HG03571 (cell line): ENCODE measurements around the gene ZNF775.
A peak's percentile ranks its signal among the peaks of the same experiment; 100 is the strongest.

ENCODE experiments used
- ATAC-seq: cut with Tn5 transposase; IDR thresholded peaks from one replicate; pipeline ENCODE4 v1.9.1; 2021; ENCODE audit not compliant: unreplicated experiment

Gene ZNF775

GRCh38 chr7:150400008-150400787 lies 21.1 kb downstream of the ZNF775 start:
- ATAC-seq = no peak

- ATAC-seq = no peak
These were observed 21.8 kb downstream of the ZNF775 start for GRCh38 chr7:150400788-150401423.

- no peak for ATAC-seq
These were observed 22.3 kb downstream of the ZNF775 start for GRCh38 chr7:150401424-150401790.

- no peak for ATAC-seq
These were observed 22.9 kb downstream of the ZNF775 start for GRCh38 chr7:150401861-150402631.

GRCh38 chr7:150402671-150403321 lies 23.7 kb downstream of the ZNF775 start:
- ATAC-seq = no peak

GRCh38 chr7:150403376-150404171 lies 24.4 kb downstream of the ZNF775 start:
- ATAC-seq = no peak

- no peak for ATAC-seq
These were observed 25.2 kb downstream of the ZNF775 start for GRCh38 chr7:150404172-150404804.

GRCh38 chr7:150404805-150405583 lies 25.9 kb downstream of the ZNF775 start:
- ATAC-seq = peak; percentile 40

- ATAC-seq = no peak
These were observed 26.6 kb downstream of the ZNF775 start for GRCh38 chr7:150405584-150406311.

GRCh38 chr7:150406312-150406566 lies 27.1 kb downstream of the ZNF775 start:
- no peak for ATAC-seq

GRCh38 chr7:150406567-150407421 lies 27.7 kb downstream of the ZNF775 start:
- ATAC-seq = peak; percentile 54

- no peak for ATAC-seq
These were observed 28.7 kb downstream of the ZNF775 start for GRCh38 chr7:150407588-150408392.

GRCh38 chr7:150408393-150409299 lies 29.5 kb downstream of the ZNF775 start:
- ATAC-seq = no peak

GRCh38 chr7:150409300-150410030 lies 30.3 kb downstream of the ZNF775 start:
- ATAC-seq = no peak

- ATAC-seq = no peak
These were observed 31.0 kb downstream of the ZNF775 start for GRCh38 chr7:150410131-150410530.
